ENCODE measurements around the gene DHFR.

Gene DHFR

DNA sequence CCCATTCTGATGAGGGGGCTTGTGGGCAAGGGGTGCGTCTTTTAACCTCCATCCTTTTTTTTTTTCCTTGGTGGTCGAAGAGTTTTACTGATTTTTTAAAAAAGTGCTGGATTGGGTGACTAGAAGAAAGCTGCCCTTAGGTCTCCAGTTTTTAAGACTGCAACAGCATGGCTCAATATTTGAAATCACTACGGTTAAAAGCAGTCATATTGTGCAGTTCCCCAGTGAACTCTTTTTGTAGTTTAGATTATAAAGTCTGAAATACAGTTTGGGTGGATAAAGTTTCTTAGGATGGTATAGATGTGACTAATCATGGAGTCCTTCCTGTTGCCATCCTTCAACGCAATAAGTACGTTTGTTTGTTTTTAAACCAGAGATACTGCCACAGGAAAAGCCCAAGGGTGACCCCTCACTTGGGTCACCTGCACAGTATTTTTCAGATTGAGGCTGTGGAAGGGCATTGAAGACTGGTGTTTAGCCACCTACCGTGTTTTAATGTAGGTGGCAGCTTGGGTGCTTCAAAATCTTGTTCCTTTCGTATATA, 520 bp upstream of the DHFR start:
- no peak for DNase-seq (ENCODE audit: low read depth in 2 of 2)

DNA sequence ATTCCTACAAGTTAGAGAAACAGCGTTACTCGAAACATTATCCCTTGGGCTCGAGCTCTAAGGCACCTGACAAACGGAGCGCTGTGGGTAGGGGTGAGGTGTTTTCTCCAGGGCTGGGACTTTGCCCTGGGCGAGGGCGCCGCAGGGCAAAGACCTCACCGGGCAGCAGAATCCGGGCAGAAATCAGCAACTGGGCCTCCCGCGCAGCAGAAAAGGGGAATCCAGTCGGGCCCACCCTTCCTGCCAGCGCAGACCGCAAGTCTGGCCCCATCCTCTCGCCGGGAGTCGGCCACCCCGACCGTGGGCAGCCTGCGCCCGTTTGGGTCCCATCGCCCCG, 761 bp downstream of the DHFR start:
- no peak for DNase-seq (ENCODE audit: low read depth in 2 of 2)

DNA sequence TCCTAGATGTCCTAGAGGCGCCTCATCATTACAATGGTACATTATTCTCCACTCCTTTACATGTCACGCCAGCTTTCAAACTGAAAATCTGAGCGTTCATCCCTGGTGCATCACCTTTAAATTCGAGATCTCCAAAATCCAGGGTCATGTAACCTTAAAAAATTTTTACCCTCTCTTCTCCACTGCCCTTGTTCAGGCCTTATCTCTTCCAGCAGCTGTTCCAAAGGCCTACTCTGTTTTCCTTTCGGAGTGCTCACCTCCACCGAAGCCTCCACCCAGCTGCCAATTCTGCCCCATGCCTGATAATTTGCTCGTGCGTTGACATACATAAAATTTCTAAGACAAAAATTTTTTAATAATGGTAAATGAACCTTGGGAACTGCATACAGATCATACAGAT, 1.3 kb downstream of the DHFR start:
- no peak for DNase-seq (ENCODE audit: low read depth in 2 of 2)

DNA sequence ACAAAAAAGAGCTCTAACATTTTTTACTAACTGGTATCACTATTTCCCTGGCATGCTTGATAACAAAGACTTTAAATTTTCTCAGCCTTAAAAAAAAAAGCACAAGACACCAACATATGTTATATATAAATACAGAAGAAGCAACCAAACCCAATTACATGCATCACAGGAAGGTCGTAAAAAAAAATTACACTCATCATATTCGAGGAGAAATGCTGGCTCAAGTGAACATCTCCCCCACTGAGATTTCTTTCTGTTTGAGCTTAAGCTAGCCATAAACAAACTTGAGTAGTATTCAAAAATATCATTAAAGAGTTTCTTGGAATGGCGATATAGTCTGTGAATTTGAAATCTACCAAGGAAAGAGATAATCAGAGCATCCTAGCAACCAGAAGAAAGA, 7.9 kb downstream of the DHFR start:
- no peak for DNase-seq (ENCODE audit: low read depth in 2 of 2)

DNA sequence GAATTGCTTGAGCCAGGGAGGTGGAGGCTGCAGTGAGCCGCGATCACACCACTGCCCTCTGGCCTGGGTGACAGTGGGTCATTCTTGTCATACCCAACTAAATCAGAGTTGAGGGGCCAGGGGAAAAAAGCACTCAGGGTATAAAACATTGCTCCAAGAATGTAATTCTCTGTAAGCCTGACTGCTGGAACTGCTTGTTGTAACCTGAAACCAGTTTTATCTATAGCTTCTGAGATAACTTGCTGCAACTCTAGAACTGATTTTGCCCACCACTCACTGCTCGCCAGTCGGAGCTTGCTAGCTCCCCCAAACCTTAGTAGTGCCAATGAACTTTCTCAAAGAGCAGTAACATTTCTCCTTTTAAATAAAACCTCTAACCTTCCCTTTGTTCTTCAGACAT, 9.9 kb downstream of the DHFR start:
- DNase-seq (ENCODE audit: low read depth in 2 of 2), result no peak

DNA sequence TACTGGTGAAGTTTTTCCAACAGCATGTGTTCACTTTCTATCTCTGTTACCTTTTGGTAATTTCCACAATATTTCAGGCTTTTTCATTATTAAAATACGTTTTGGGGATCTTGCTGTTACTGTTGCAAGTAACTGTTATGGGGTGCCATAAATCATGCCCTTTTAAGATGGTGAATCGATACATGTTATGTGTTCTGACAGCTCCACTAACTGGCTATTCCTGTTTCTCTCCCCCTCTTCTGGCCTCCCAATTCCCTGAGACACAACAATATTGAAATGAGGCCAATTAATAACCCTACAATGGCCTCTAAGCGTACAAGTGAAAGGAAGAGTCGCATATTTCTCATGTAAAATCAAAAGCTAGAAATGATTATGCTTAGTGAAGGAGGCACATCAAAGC, 13.4 kb downstream of the DHFR start:
- DNase-seq (ENCODE audit: low read depth in 2 of 2), result no peak

DNA sequence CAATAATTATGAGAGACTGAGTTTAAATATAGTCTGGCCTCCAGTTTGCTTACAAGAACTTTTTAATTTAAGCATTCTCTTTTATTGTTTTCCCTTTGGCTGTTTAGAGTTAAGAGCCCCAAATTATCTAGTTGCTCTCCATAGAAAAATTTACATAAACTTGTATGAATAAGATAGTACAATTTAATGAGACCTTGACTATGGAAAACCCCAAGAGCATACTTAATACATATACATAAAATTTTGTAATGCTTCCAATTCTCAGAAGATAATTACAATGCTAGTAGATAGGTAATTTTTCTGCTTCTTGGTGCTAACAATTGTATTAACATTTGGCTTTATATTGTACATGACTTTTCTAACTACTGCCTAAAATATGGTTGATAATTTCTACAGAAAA, 20.6 kb downstream of the DHFR start:
- no peak for DNase-seq (ENCODE audit: low read depth in 2 of 2)

DNA sequence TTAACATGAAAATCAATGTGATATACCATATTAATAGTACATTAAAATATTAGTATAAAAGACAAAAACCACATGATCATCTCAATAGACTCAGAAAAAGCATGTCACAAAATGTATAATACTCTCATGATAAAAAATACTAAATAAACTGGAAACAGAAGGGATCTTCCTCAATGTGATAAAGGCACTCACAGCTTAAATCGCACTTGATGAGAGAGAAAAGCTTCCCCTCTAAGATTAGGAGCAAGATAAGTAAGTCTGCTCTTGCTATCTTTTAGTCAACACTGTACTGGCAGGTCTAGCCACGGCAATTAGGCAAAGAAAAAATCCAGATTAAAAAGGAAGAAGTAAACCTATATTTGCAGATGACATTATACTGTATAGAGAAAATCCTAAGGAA, 22.1 kb downstream of the DHFR start:
- DNase-seq (ENCODE audit: low read depth in 2 of 2), result no peak

DNA sequence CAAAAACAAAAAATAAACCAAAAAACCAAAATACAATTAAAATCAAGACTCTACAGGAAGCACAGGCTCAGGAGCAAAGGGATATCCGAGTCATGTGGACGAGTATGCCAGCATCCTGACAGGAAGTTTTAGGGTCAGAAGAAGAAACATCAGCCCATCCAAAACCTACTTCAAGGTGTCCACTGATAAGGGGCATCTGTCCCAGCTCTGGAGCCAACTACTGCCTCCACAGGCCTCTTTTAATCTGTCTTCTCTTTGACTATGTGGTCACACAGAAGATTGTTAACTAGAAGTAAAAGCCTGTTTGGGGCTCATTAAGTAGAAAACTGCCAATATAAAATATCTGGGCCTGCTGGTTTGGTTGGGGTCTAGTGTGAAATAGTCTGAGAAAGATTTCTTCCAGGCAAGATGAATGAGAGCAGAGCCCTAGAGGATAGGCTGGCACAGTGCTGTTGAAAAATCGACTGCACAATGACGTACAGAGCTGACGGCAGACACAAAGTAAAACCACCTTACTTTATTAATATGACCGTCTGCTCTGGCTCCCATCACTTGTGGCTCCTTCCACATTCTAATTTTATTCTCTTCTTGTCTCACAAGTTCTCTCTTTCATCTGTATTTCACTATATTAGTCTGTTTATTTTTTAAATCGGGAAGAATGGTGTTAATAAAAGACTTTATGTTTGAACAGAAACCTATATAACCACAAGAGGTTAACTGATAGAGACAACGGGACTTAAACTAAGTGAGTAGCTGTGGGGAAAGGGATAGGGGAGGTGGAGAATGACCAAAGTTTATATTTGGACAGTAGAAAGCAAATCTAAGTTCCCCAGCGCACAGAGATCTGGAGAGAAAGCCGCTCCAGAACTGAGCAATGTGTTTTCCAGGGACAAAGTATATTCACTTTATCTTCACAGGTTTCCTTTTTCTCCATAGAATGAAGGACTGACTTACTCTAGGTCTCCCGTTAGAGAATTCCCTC, 23.2 kb downstream of the DHFR start:
- DNase-seq (ENCODE audit: low read depth in 2 of 2), result no peak

DNA sequence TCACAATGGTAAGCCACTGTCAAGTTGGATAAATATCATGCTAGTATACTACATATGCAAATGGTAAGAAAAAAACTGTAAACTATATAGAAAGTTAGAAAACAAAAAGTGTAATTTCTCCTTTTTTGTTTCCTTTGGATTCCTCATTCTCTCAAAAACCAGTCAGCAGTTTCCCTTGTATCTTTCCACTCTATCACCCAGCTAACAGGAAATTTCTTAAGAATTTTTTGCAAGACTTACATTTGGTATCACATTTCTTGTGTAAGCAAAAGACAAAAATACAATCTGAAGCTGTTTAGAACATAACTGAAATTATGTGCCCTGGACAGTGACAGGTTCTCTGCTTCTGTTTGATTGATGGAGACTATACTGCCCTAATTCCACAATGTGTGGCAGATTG, 25.5 kb downstream of the DHFR start:
- no peak for DNase-seq (ENCODE audit: low read depth in 2 of 2)

DNA sequence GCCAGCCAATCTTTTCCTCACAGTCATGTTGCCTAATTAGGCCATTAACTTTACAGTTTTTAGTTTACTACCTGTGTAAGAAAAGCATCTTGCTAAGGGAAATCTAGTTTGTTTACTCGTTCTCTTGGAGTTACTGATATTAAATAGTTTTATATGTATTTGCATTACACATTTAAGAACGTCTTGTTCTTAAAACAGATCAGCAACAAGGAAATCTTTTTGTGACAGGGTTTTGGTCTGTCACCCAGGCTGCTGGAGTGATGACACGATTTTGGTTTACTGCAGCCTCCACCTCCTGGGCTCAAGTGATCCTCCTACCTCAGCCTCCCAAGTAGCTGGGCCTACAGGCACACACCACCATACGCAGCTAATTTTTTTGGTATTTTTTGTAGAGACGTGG, 29.6 kb downstream of the DHFR start:
- no peak for DNase-seq (ENCODE audit: low read depth in 2 of 2)

DNA sequence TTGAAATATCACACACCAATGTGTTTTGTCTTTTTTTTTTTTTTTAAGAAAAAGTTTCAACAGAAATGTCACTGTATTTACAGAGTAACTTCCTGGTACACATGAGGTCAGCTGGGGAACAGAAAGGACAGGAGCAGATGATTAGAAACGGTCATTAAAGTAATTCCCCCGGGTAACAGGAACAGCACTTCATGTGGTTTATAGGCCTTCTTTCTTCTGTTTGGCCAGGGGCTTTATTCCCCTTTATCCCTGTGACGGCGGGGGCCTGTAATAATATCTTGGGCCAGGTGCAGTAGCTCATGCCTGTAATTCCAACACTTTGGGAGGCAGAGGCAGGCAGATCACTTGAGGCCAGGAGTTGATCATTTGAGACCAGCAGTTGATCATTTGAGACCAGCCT, 30.8 kb downstream of the DHFR start:
- no peak for DNase-seq (ENCODE audit: low read depth in 2 of 2)

DNA sequence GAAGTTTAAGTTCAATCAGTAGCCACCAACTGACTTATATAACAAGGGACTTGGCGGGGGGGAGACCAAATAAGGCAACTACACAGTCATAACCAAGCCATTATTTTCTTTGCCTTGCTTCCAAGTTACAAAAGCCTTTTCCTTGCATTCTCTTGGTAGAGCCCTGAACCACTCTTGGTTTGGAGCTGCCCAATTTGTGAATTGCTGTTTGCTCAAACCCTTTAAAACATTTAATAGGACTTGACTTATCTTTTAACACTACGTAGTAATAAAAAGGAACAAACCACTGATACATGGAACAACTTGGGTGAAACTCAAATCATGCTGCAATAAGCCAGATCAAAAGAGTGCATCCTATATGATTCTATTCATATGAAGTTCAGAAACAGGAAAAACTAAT, 32.0 kb downstream of the DHFR start:
- DNase-seq (ENCODE audit: low read depth in 2 of 2), result no peak

DNA sequence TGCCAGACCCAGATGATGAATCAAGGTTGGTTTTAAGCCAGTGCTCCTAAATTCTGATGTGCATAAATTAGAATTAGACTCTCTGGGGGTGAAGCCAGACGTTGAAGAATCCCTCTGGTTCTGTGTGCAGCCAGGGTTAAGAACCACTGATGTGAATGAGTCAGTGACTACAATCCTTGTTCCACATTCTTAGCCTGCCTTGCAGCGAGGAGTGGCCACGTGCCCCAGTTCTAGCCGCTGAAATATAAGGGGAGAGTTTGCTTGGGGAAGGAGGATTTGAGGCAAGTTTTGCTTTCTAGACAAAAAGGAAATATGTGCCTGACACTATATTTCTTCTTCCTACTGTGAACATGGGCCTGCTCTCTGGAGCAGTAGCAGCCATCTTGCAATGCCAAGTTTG, 34.6 kb downstream of the DHFR start:
- DNase-seq (ENCODE audit: low read depth in 2 of 2), result no peak

DNA sequence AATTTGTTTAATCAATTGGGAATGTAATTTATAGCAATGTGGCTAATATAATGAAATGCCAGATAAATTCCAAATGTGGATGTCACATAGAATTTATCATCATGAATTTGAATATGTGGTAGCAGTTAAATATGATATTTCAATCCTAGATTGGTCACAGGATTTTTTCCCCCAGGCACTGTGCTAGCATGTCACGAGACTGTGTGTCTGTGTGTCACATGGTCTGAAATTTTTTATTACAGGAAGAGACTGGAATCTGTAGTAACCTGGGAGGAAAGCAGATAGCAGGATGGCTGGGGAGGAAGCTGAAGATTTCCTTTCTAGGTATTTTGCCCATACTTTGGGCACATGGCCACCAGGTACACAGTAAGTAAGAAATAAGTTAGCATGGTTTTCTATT, 35.7 kb downstream of the DHFR start:
- no peak for DNase-seq (ENCODE audit: low read depth in 2 of 2)

DNA sequence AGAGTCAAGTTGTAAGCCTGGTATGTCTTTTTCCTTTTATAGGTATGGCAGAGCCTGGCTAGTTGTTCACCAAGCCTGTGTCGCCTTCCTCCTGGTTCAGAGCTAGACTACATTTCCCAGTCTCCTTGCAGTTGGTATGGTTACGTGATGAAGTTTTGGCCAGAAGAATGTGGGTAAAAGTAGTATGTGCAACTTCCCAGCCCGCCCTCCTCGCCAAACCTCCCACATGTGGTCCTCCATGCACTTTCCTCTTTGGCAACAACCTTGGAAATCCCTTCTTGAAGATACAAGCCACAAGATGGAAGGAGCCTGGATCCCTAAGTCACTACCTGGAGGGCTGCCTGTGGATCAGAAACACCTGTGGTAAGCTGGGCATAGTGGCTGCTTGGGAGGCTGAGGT, 36.3 kb downstream of the DHFR start:
- no peak for DNase-seq (ENCODE audit: low read depth in 2 of 2)

DNA sequence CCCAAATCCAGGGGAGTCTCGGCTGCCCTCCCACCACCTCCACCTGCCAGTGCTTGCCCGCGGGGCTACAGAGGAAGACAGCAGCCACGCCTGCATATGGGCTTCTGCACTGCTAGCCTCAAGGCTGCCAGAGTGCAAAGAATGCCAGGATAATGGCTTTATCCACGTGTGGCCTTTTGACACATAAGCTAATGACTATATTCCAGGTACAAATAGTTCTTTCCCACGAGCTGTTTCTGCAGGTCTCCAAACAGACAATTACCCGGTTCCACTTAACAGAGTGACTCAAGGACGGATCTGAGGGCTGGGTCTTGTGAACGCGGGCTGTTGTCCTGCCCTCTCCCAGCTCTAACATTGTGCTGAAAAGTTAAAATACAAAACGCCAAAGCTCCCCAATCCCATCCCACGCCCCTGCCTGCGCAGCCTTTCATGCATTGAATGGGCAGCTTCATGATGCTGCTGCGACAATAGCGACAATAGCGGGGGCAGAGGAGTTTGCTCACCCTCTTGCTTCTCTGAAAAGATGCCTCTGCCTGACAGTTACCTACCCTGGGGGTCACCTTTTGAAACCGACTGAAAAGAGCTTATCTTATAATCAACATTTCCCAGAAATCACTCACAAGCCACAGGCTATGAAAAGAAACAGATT, 39.4 kb downstream of the DHFR start:
- no peak for DNase-seq (ENCODE audit: low read depth in 2 of 2)

DNA sequence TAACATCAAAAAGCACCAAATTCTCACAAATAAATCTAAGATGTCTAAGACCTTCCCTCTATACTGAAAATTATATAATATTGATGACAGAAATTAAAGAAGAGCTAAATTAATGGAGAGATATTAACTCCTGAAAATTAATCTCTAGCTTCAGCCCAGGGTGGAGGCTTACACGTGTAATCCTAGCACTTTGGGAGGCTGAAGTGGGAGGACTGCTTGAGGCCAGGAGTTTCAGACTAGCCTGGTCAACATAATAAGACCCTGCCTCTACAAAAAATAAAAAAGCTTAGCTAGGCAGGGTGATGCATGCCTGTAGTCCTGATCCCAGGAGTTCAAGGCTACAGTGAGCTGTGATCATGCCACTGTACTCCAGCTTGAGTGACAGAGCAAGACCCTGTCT, 45.1 kb downstream of the DHFR start:
- DNase-seq (ENCODE audit: low read depth in 2 of 2), result no peak

DNA sequence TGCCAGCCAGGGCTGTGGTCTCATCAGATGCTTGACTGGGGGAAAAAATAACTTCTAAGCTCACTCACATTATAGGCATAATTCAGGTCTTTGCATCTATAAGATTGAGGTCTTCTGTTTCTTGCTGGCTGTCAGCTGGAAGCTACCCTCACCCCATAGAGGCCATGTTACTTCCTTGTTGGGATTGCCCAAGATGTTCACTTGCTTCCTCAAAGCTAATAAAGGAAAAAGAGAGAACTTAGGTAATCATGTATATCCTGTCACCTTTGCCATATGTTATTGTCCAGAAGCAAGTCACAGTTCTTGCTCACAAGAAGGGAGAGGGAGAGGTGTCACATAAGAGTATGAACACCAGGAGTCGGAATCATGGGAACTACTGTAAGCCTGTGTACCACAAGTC, 46.1 kb downstream of the DHFR start:
- DNase-seq (ENCODE audit: low read depth in 2 of 2), result no peak

DNA sequence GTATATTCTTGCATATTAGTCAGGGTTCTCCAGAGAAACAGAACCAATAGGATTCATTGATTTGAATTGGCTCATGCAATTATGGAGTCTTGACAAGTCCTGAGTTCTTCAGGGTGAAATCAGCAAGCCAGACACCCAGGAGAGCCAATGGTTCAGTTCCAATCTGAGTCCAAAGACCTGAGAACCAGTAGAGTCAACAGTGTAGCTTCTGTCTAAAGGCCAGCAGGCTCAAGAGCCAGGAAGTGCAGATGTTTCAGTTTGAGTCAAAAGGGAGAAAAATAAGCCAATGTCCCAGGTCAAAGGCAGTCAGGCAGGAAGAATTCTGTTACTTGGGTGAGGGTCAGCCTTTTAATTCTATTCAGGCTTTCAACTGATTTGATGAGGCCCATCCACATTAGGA, 47.0 kb downstream of the DHFR start:
- no peak for DNase-seq (ENCODE audit: low read depth in 2 of 2)

DNA sequence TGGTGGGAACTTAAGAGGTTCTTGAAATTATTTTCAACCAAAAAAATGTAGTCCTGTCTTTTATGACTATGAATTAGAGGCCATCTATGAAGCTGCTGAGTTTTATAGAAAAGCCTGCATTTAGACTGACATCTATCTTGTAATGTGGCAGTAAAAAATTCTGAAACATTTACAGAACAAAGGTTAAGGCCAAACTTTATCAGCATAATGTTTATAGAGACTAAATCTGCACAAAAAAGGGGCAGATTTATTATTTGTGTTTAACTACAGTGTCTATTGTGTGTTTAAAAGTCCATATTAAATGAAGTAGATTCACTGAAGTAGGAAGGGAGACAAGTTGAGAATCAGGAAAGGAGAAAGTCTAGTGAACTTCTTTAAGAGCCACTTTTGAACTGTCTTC, 47.4 kb downstream of the DHFR start:
- no peak for DNase-seq (ENCODE audit: low read depth in 2 of 2)

DNA sequence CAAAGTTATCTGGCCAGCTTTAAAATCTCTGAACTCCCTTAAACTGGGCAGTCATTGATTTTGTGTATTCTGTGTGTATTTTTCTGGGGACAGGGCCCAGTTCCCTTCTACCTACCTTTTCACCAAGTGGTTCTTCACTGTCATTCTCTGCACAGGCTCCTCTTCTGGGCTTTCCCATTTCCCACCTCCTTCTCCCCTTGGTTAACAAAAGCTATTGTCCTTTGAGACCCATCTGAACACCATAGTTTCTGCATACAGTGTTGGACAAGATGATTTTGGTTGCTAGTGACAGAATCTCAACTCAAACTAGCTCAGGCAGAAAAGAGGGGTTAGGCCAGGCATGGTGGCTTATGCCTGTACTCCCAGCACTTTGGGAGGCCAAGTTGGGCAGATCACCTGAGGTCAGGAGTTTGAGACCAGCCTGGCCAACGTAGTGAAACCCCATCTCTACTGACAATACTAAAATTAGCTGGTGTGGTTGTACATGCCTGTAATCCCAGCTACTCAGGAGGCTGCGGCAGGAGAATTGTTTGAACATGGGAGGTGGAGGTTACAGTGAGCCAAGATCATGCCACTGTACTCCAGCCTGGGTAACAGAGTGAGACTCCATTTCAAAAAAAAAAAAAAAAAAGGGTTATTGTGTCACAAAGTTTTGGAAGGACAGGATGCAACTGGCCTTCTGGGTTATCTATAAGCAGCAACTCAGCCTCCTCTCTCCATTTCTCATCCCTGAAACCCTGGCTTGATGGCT, 53.7 kb downstream of the DHFR start:
- no peak for DNase-seq (ENCODE audit: low read depth in 2 of 2)

DNA sequence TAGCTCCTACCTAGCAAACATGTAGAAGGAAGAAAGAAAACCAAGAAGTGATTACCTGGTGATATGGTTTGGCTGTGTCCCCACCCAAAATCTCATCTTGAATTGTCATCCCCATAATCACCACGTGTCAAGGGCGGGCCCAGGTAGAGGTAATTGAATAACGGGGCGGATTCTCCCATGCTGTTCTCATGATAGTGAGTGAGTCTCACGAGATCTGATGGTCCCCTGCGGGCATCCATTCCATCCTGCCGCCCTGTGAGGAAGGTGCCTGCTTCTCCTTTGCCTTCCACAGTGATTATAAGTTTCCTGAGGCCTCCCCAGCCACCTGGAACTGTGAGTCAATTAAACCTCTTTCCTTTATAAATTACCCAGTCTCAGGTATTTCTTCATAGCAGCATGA, 57.3 kb downstream of the DHFR start:
- no peak for DNase-seq (ENCODE audit: low read depth in 2 of 2)
